ENCODE results near the gene NBPF14.
"Not testable (repeated sequence)": the region's sequence is repeated elsewhere in the genome, so short reads cannot be mapped to it uniquely, and the experiment has no call there.

NBPF14 gene, protein sequence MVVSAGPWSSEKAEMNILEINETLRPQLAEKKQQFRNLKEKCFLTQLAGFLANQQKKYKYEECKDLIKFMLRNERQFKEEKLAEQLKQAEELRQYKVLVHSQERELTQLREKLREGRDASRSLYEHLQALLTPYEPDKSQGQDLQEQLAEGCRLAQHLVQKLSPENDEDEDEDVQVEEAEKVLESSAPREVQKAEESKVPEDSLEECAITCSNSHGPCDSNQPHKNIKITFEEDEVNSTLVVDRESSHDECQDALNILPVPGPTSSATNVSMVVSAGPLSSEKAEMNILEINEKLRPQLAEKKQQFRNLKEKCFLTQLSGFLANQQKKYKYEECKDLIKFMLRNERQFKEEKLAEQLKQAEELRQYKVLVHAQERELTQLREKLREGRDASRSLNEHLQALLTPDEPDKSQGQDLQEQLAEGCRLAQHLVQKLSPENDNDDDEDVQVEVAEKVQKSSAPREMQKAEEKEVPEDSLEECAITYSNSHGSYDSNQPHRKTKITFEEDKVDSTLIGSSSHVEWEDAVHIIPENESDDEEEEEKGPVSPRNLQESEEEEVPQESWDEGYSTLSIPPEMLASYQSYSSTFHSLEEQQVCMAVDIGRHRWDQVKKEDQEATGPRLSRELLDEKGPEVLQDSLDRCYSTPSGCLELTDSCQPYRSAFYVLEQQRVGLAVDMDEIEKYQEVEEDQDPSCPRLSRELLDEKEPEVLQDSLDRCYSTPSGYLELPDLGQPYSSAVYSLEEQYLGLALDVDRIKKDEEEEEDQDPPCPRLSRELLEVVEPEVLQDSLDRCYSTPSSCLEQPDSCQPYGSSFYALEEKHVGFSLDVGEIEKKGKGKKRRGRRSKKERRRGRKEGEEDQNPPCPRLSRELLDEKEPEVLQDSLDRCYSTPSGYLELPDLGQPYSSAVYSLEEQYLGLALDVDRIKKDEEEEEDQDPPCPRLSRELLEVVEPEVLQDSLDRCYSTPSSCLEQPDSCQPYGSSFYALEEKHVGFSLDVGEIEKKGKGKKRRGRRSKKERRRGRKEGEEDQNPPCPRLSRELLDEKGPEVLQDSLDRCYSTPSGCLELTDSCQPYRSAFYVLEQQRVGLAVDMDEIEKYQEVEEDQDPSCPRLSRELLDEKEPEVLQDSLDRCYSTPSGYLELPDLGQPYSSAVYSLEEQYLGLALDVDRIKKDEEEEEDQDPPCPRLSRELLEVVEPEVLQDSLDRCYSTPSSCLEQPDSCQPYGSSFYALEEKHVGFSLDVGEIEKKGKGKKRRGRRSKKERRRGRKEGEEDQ (N-terminal part only)

DNA sequence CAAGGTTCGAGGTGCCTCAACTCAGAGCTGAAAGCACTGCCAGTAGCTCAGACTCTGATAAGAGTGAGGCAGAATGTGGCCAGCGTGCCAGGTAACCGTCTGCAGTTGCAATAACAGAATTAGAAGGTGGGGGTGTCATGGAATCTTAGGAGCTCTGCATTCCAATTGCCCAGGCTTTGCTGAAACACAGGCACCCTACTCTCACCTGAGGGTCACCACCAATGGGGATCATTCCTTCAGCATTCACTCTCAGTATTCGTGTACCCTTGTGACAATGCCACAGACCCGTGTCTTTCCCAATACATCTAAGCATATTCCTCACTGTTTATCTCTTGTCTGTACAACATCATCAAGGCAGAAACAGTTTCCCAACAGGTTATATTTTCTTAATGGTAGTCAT is at the start of gene NBPF14:
NBPF14 (minus strand) TSS at position 101 of the 400 bp plus-strand sequence. CDS start 294 bp downstream, outside the sequence.
- DNase-seq = not testable (repeated sequence)

DNA sequence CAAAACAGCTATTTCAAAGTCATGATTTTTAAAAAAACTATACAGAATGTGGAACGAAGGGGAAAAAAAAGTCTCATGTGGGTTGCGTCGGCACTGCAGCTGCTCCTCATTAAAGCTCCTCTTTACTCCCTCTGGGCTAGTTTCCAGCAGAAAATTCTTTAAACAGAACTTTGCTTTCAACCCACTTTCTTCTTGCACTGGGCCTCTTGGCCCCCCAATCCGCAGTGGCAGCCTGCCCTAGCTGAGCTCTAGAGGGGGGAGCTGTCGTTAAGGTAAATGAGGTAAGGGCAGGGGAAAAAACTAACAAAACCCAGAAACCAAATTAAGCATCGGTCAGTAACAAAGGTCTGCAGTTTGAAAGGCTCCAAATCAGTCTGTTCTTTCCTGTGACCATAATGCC is 29.6 kb upstream of the NBPF14 start:
- not testable (repeated sequence) for DNase-seq

DNA sequence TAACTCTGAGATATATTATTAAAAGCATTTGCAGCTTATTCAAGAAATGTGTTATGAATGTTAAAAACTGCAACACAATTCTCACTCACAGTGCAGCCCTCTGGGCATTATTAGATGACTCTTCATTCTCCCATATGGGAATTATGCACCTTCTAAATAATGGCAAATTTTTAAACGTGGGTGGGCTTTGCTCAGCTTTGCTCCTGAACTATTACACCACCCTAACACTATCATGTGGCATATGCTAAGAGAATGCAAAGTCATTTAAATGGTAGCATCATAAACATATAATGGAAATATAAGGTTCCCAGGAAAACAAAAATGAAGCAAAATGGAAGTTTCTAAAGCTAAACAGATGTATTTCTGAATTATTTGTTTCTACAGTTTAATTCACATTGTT is 22.4 kb upstream of the NBPF14 start:
- not testable (repeated sequence) for DNase-seq

DNA sequence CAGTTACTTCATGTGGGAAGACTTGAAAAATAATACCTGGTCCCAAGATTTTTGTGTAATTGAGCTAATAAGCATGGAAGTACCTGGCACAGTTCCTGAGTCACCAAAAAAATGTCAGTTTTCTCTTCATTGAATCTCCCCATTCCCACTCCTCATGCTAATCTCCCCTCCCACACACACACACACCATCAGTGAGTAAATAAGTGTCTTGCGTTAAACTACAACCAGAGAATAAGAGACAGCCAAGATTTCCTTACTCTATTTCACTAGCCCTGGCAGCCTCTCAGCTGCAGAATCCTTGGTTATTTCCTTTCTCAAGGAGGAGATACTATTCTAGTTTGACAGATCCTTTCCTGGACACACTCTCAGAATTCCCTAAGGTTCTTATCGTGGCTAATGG is 9.5 kb upstream of the NBPF14 start:
- not testable (repeated sequence) for DNase-seq

DNA sequence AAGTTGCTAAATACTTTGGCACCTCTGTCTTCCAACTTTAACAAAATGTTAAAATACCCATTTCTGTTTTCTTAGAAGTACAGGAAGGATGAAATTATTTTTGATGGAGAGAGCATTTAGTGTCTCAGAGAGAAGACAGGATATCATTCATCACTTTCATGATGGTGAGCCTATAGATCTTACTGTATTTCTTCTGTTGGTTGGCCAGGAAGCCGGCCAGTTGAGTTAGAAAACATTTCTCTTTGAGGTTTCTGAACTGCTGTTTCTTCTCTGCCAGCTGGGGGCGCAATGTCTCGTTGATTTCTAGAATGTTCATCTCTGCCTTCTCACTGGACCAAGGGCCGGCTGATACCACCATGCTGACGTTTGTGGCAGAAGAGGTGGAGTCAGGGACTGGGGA is 451 bp downstream of the NBPF14 start:
- DNase-seq = not testable (repeated sequence)

DNA sequence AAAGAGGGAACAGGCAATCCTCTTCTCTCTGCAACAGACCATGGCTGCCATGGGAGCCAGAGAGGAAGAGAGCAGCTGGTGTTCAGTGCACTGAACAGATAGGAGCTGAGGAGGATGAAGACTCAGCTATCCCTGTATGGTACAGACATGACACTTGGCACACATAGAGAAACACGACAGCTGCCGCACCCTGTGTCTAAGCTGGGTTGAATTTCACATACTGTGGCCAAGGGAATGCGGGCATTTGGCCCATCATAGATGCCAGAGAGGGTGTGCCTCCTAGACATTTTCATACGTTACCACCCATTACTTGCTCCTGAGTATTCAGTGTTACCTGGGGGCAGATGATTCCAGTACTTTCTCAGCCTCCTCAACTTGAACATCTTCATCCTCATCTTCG is 4.7 kb downstream of the NBPF14 start:
- not testable (repeated sequence) for DNase-seq

DNA sequence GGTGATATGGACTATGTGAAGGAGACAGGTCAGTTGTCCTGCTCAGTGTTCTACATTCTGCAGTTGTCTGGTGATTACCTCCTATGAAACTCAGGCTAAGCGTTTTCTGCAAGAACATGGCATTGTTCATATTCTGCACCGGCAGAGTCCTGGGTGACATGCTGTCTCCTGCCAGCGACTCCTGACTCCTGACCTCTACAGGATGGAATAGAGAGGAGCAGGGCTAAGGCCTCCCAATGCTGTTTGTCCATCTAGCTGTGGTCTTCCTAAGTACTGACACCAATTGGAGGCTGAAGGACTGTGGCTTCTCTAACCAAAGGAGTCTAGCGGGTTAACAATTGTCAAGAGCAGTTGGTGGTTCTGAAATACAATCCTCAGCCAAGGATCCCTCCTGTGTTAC is 63.7 kb downstream of the NBPF14 start:
- DNase-seq = not testable (repeated sequence)

DNA sequence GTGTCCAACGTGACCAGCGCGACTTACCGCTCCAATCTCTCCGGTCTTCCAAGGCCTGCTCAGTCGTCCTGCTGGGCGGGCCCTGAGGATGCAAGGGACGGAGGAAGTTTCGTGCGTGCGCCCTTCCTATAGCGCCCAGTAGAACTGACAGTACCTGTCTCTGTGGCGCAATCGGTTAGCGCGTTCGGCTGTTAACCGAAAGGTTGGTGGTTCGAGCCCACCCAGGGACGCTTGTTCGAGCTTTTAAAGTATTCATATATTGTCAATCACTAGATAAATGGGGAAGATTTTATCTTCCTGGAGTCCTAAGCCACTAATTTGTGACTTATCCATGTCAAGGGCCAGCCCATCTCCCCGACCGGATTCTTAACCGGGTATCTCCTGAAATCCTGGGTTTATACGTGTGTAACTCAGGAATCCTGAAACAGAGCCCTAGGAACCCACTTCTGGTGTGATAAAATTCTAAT is 66.7 kb downstream of the NBPF14 start:
- not testable (repeated sequence) for DNase-seq

DNA sequence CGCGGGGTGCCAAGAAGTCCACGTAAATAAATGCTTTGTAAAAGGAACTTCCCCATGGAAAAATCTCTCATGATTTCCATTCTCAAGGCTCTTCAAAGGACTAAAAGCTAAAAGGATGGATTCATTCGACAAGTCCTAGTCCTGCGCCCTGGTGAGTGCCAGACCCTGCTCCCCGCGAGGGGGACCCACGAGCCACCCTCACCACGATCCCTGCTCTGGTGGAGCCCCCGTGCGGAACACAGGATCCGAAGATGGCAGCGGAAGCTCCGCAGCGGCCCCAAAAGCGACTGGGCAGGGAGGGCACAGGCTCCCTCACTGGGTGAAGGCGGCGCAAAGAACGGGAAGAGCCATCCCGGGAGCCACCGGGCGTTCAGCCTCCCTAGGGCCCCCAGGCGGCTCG is 67.2 kb downstream of the NBPF14 start:
- DNase-seq = not testable (repeated sequence)

DNA sequence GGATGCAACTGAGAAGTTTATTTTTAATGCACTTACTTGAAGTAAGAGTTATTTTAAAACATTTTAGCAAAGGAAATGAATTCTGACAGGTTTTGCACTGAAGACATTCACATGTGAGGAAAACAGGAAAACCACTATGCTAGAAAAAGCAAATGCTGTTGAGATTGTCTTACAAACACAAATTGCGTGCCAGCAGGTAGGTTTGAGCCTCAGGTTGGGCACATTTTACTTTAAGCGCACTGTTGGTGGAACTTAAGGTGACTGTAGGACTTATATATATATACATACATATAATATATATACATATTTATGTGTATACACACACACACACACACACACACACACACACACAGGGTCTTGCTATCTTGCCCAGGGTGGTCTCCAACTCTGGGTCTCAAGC is 69.2 kb downstream of the NBPF14 start:
- not testable (repeated sequence) for DNase-seq

DNA sequence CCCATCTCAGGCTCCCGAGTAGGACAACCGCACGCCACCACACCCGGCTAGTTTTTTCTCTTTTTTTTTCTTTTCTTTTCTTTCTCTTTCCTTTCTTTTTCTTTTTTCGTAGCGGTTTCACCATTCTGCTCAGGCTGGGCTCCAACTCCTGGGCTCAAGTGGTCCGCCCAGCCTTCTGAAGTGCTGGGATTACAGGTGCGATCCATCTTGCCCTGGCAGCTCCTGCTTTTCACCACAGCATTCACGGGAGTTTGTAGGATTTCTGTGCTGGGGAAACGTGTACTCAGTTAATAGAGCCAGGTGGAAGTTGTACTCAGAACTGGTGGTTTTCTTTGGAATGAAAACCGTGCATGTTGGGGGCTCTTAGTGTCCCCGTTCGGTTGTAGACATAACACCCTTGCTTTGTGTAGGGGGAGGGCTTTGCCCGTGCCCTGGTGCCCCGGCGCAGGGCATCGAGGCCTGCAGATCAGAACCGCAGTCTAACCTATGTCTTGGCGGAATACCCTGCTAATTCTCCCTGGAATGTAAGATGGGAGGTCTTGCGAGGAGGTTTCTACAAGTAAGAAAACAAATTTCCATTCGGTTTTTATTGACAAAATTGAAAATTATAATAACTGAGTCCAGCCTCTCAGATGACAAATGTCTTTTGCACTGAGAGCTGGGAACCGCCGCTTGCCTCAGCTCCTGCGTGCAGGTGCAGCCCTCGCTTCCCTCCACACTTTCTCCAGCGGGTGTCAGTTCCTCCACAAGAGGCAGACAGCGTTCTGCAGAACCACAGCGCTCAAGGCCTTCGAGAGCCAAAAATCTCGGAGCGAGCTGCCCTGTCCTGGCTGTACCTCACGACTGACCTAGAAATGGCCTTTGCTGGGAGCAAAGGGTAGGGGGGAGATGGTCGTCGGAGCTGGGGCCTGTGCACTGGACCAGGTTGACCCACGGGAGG is 72.3 kb downstream of the NBPF14 start:
- DNase-seq = not testable (repeated sequence)

DNA sequence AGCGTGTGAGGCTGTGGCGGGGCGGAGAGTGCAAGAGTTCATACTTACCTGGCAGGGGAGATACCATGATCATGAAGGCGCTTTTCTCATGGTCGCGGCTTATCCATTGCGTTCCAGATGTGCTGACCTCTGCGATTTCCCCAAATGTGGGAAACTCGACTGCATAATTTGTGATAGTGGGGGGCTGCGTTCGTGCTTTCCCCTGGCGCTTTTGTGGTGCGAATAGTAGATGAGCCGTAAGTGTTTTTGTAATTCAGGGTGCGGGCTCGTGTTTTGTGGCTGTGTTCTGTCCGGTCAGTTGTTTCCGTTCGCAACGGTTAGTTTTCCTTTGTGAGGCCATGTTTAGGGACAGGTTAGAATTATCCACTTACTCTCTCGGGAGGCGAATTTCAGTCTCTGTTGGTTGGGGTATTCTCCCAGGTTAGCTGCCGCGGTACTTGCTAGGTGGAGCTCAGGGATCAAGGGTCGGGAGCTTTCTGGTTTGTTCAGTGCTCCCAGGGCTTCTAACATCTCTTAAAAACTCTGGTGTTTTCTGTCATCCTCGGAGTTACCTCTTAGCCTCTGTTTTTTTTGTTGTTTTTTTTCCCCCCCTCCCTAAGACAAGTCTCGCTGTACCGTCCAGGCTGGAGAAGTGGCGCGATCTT is 73.1 kb downstream of the NBPF14 start:
- peak; percentile 0 for DNase-seq

DNA sequence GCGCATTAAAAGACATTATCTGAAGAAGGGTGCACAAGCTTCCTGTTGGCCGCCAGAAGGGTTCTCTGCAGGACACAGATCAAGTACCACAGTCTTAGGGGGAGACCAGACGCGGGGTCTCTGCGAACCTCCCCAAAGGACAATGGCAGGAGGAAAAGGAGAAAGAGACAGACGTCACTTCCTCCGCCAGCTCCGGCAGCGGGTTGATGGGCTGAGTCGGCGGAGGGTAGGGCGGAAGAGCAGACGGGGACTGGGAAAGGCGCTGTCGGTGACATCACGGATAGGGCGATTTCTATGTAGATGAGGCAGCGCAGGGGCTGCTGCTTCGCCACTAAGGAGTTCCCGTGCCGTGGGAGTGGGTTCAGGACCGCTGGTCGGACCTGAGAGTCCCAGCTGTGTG is 73.7 kb downstream of the NBPF14 start:
- DNase-seq = peak; percentile 0

DNA sequence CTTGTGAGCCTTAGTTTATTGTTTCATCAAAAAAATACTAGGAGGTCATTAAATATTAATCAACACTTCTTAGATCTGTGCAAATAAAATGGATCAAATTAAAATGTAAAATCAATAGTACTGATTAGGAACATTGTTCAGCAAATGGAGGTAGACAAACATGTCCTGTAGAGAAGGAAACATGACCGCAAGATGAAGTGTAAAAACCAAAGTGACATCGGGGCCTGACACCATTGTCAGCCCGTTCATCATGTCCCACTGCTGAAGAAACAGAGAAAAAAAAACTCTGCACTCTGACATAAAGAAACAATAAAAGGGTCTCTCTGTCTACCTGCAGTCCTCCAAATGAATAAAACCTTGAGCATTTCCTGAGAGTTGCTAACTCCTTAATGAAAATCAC is 81.5 kb downstream of the NBPF14 start:
- DNase-seq = not testable (repeated sequence)

DNA sequence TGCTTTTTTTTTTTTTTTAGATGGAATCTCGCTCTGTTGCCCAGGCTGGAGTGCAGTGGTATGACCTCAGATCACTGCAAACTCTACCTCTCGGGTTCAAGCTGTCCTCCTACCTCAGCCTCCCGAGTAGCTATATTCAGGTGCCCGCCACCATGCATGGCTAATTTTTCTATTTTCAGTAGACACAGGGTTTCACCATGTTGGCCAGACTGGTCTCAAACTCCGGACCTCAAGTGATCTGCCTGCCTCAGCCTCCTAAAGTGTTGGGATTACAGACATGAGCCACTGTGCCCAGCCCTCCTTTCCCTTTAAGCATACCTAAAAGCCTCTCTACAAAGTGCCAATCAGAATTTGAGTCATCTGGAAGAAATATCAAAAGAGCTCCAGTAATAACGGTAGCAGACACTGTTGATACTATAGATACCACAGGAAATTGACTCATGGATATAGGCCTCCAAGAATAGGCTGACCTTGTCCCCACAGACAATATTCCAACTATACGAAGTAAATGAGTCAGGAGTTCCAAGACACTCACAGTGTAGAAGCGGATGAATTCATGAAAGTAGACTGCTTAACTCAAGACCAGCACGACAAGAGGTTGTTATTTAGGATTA is 83.1 kb downstream of the NBPF14 start:
- not testable (repeated sequence) for DNase-seq

DNA sequence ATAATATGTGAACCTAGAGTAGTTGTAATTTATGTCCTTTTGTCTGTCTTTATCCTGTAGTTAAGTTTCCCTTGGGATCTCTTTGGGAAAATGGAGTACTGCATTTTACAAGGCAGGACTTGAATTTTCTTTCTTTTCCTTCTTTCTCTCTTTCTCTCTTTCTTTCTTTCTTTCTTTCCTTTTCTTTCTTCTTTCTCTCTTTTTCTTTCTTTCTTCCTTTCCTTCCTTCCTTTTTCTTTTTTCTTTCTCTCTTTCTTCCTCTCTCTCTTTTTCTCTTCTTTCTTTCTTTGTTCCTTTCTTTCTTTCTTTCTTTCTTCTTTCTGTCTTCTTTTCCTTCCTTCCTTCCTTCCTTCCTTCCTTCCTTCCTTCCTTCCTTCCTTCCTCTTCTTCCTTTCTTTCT is 101.9 kb downstream of the NBPF14 start:
- DNase-seq = not testable (repeated sequence)

DNA sequence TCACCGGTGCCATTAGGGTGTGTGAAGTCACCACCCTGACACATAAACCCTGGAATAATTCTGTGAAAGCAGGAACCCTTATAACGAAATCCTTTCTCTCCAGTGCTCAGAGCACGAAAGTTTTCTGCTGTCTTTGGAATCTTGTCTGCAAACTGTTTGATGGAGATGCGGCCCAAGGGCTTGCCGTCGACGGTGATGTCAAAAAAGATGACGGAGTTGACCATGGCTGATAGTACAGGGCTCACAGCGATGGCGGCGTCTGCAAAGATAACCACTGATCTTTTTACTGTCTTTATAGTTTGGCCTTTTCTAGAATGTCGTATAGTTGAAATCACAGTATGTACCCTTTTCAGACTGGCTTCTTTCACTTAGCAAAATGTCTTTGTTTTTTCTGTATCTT is 112.8 kb downstream of the NBPF14 start, which contains the start of gene PPIAL4G:
PPIAL4G (minus strand) TSS at position 274 of the 400 bp plus-strand sequence; CDS start at position 224, 50 bp downstream.
- DNase-seq = not testable (repeated sequence)
